H1 (cell line): ENCODE measurements around the gene IFI16. TPM values are rescaled to one million over a fixed set of nuclear protein-coding genes. Genes with fewer than 3 reads are reported as not detected.

Experiments
- CTCF ChIA-PET: fragments of 300-600 bp; sonication (Branson Sonifier 250); formaldehyde crosslinking; loops from one replicate; lab custom pipeline; 2021; ENCODE audit not compliant: partially characterized antibody; lab: Charles Lee
- POLR2A ChIA-PET: fragments of 300-600 bp; sonication (Branson Sonifier 250); formaldehyde crosslinking; loops from one replicate; lab custom pipeline; 2021; ENCODE audit warnings: inconsistent platforms; ENCODE audit not compliant: partially characterized antibody; lab: Charles Lee
- DNase-seq, 2 experiments: peaks; one replicate each; pipeline versions ENCODE4 v3.0.0 to v3.0.0-alpha.2; 2010 to 2022; ENCODE audit warnings: low spot score in 2 of 2, low read depth in 1 of 2, mixed read lengths in 1 of 2
- FAIRE-seq: peaks from 2 replicates; lab custom pipeline; 2011; peaks lifted over from hg19 to GRCh38; lab: Jason Lieb, UNC
- H2AFZ ChIP-seq: 2 replicates; pipeline ENCODE4 v1.8.1; 2012; ENCODE audit warnings: low read length, inconsistent platforms
- H2AK5ac ChIP-seq: 2 replicates; pipeline ENCODE4 v1.6.1; 2013; ENCODE audit warnings: low read depth, low read length
- H2BK120ac ChIP-seq: replicated peaks from 2 replicates; pipeline ENCODE3; 2013; ENCODE audit warnings: low read depth, low read length, inconsistent platforms
- H2BK12ac ChIP-seq: 2 replicates; pipeline ENCODE4 v1.6.1; 2013; ENCODE audit warnings: low read depth, low read length
- H2BK15ac ChIP-seq: 2 replicates; pipeline ENCODE4 v1.6.1; 2013; ENCODE audit warnings: low read length
- H2BK20ac ChIP-seq: 2 replicates; pipeline ENCODE4 v1.6.1; 2013; ENCODE audit warnings: low read length
- H2BK5ac ChIP-seq: 2 replicates; pipeline ENCODE4 v1.6.1; 2013; ENCODE audit warnings: low read depth, low read length
- H3K14ac ChIP-seq: 2 replicates; pipeline ENCODE4 v1.6.1; 2013; ENCODE audit warnings: inconsistent platforms; ENCODE audit not compliant: insufficient read length
- H3K18ac ChIP-seq: 2 replicates; pipeline ENCODE4 v1.6.1; 2013; ENCODE audit warnings: low read length; ENCODE audit errors: extremely low read depth
- H3K23ac ChIP-seq: 2 replicates; pipeline ENCODE4 v1.6.1; 2013; ENCODE audit warnings: inconsistent platforms; ENCODE audit not compliant: insufficient read length
- H3K23me2 ChIP-seq: 2 replicates; pipeline ENCODE4 v1.6.1; 2013; ENCODE audit warnings: low read depth, low read length
- H3K27ac ChIP-seq: 2 replicates; pipeline ENCODE4 v1.6.1; 2011; ENCODE audit warnings: low read depth, low read length, inconsistent platforms
- H3K27me3 ChIP-seq, 4 experiments: replicated peaks in 1 of 4; 1 replicate in 1 of 4; 2 replicates in 3 of 4; pipeline versions ENCODE4 v1.6.1 to v1.8.1; 2011 to 2013; ENCODE audit warnings: low read length in 3 of 4, mild to moderate bottlenecking in 3 of 4, inconsistent platforms in 2 of 4, mixed read lengths in 2 of 4, moderate library complexity in 1 of 4; ENCODE audit not compliant: control insufficient read depth in 3 of 4, insufficient read depth in 3 of 4; ENCODE audit errors: extremely low read depth in 1 of 4
- H3K36me3 ChIP-seq, 4 experiments: 2 replicates each; pipeline versions ENCODE4 v1.6.1 to v1.8.1; 2011 to 2013; ENCODE audit warnings: mild to moderate bottlenecking in 4 of 4, low read length in 3 of 4, moderate library complexity in 2 of 4, control low read depth in 1 of 4, inconsistent platforms in 1 of 4; ENCODE audit not compliant: insufficient read depth in 4 of 4, control insufficient read depth in 2 of 4
- H3K4ac ChIP-seq: replicated peaks from 2 replicates; pipeline ENCODE3; 2013; ENCODE audit warnings: low read length, low read depth, mixed read lengths, inconsistent platforms; ENCODE audit not compliant: insufficient read length
- H3K4me1 ChIP-seq, 4 experiments: replicated peaks in 1 of 4; 1 replicate in 1 of 4; 2 replicates in 3 of 4; pipeline versions ENCODE4 v1.6.1 to v1.8.1; 2011 to 2013; ENCODE audit warnings: low read length in 3 of 4, inconsistent platforms in 2 of 4, mixed read lengths in 1 of 4; ENCODE audit not compliant: insufficient read depth in 4 of 4, control insufficient read depth in 3 of 4
- H3K4me2 ChIP-seq, 2 experiments: 2 replicates each; pipeline versions ENCODE4 v1.6.1 to v1.8.1; 2011 to 2013; ENCODE audit warnings: low read depth in 2 of 2, low read length in 2 of 2, control low read depth in 1 of 2, inconsistent platforms in 1 of 2, mild to moderate bottlenecking in 1 of 2; ENCODE audit not compliant: insufficient read depth in 1 of 2
- H3K4me3 ChIP-seq, 4 experiments: fragments of 200-600, 300-600 bp in 1 of 4; sonication (generic), shearing (Covaris generic), sonication (Bioruptor Twin) in 1 of 4; 2 replicates each; pipeline versions ENCODE4 v1.5.1 to v1.8.1; 2011 to 2016; ENCODE audit warnings: low read length in 4 of 4, low read depth in 3 of 4, control low read depth in 2 of 4, inconsistent platforms in 2 of 4, mild to moderate bottlenecking in 2 of 4, mixed read lengths in 1 of 4, moderate library complexity in 1 of 4; ENCODE audit not compliant: insufficient read depth in 2 of 4; ENCODE audit errors: extremely low read depth in 1 of 4
- H3K56ac ChIP-seq: replicated peaks from 2 replicates; pipeline ENCODE3; 2013; ENCODE audit warnings: low read depth, mild to moderate bottlenecking, mixed read lengths, low read length, inconsistent platforms; ENCODE audit not compliant: insufficient read length
- H3K79me1 ChIP-seq: 2 replicates; pipeline ENCODE4 v1.6.1; 2013; ENCODE audit warnings: low read depth, low read length, control low read depth
- H3K79me2 ChIP-seq, 2 experiments: 2 replicates each; pipeline versions ENCODE4 v1.6.1 to v1.8.1; 2012 to 2013; ENCODE audit warnings: low read length in 2 of 2, mild to moderate bottlenecking in 2 of 2, inconsistent platforms in 1 of 2; ENCODE audit not compliant: insufficient read depth in 2 of 2, control insufficient read depth in 1 of 2
- H3K9ac ChIP-seq, 4 experiments: replicated peaks in 1 of 4; 1 replicate in 1 of 4; 2 replicates in 3 of 4; pipeline versions ENCODE4 v1.6.1 to v1.8.1; 2011 to 2013; ENCODE audit warnings: low read depth in 3 of 4, low read length in 3 of 4, control low read depth in 2 of 4, mild to moderate bottlenecking in 2 of 4, moderate library complexity in 2 of 4, inconsistent platforms in 1 of 4; ENCODE audit errors: extremely low read depth in 1 of 4
- H3K9me3 ChIP-seq, 2 experiments: 2 replicates each; pipeline versions ENCODE4 v1.6.1 to v1.8.1; 2012 to 2013; ENCODE audit warnings: mild to moderate bottlenecking in 2 of 2, moderate library complexity in 2 of 2, control low read depth in 1 of 2, inconsistent platforms in 1 of 2, low read depth in 1 of 2, low read length in 1 of 2, mixed read lengths in 1 of 2; ENCODE audit not compliant: insufficient read depth in 2 of 2
- H4K20me1 ChIP-seq, 2 experiments: replicated peaks in 1 of 2; 2 replicates each; pipeline versions ENCODE3 to v1.8.1; 2011 to 2013; ENCODE audit warnings: inconsistent platforms in 2 of 2, low read length in 2 of 2, mild to moderate bottlenecking in 1 of 2; ENCODE audit not compliant: insufficient read depth in 2 of 2, control insufficient read depth in 1 of 2
- H4K5ac ChIP-seq: 2 replicates; pipeline ENCODE4 v1.6.1; 2013; ENCODE audit warnings: low read length, low read depth, mixed read lengths, inconsistent platforms; ENCODE audit not compliant: insufficient read length
- H4K8ac ChIP-seq: 2 replicates; pipeline ENCODE4 v1.8.0; 2013; ENCODE audit warnings: mild to moderate bottlenecking, moderate library complexity, low read length, inconsistent platforms; ENCODE audit not compliant: insufficient read depth; ENCODE audit errors: extremely low read depth
- H4K91ac ChIP-seq: replicated peaks from 2 replicates; pipeline ENCODE3; 2013; ENCODE audit warnings: low read length, mixed read lengths, inconsistent platforms; ENCODE audit not compliant: insufficient read length
- GABPA ChIP-seq: IDR thresholded peaks from 2 replicates; pipeline ENCODE4 v1.6.1; 2011; ENCODE audit warnings: mild to moderate bottlenecking, low read length, moderate library complexity, borderline replicate concordance; ENCODE audit not compliant: insufficient read depth
- HDAC2 ChIP-seq, 2 experiments: fragments of 300-600 bp in 1 of 2; sonication (generic) in 1 of 2; IDR thresholded peaks; 2 replicates each; pipeline ENCODE4 v1.6.1; 2011 to 2012; ENCODE audit warnings: low read depth in 2 of 2, low read length in 2 of 2, mild to moderate bottlenecking in 2 of 2, moderate library complexity in 2 of 2, borderline replicate concordance in 1 of 2, inconsistent platforms in 1 of 2
- POLR2AphosphoS5 ChIP-seq: IDR thresholded peaks from 2 replicates; pipeline ENCODE4 v1.6.1; 2011; ENCODE audit warnings: low read depth, low read length
- SUZ12 ChIP-seq: fragments of 200-600 bp; sonication (generic); IDR thresholded peaks from 2 replicates; pipeline ENCODE4 v1.6.1; 2012; ENCODE audit warnings: mild to moderate bottlenecking, inconsistent platforms, low read length, moderate library complexity, mixed read lengths
- YY1 ChIP-seq: IDR thresholded peaks from 2 replicates; pipeline ENCODE4 v1.6.1; 2011; ENCODE audit warnings: low read depth, mild to moderate bottlenecking, low read length
- WGBS, 2 experiments: shearing (Covaris generic) in 1 of 2; methylation state at CpG; one replicate each; pipeline versions ENCODE4 v1.1.6 to v1.1.7; 2013 to 2015; ENCODE audit warnings: low lambda C conversion rate in 2 of 2, mixed read lengths in 2 of 2, inconsistent platforms in 1 of 2, low coverage in 1 of 2, missing lambda C conversion rate in 1 of 2; ENCODE audit not compliant: insufficient replicate concordance in 2 of 2, insufficient coverage in 1 of 2, insufficient read length in 1 of 2; ENCODE audit errors: extremely low coverage in 1 of 2, missing lambda C conversion rate in 1 of 2; 5-methylcytosine and 5-hydroxymethylcytosine counted together
- polyA plus RNA-seq, 7 experiments: library from polyadenylated mRNA; depleted of rRNA in 3 of 7; stranded (reverse) in 5 of 7; unstranded in 2 of 7; fragments of >200 nt in 5 of 7; fragments of 200-250 nt in 2 of 7; gene quantifications; 1 replicate in 5 of 7; 2 replicates in 1 of 7; 4 replicates in 1 of 7; pipeline versions ENCODE4 v1.2.1 to v1.2.3, GENCODE V29; 2011 to 2013; ENCODE audit warnings: missing spikeins in 2 of 7, mixed read lengths in 2 of 7
- total RNA-seq: library from RNA; stranded (reverse); fragmentation: NEBNext Ultra II Directional; extraction: Animal tissue kit (Norgen Biotek cat#: 25700); gene quantifications from 2 replicates; pipeline ENCODE4 v1.2.1, GENCODE V29; 2021
- TF ChIP-seq, protein P1 (sequence below): IDR thresholded peaks from 2 replicates; pipeline ENCODE4 v1.6.1; 2012; ENCODE audit warnings: inconsistent platforms

The IFI16 gene
- total and polyA plus RNA-seq, 2 of the 8 experiments (the other 6 are each of a cell fraction or from before 2014, with no cell fraction given) = 0.63 to 0.74 TPM

DNA sequence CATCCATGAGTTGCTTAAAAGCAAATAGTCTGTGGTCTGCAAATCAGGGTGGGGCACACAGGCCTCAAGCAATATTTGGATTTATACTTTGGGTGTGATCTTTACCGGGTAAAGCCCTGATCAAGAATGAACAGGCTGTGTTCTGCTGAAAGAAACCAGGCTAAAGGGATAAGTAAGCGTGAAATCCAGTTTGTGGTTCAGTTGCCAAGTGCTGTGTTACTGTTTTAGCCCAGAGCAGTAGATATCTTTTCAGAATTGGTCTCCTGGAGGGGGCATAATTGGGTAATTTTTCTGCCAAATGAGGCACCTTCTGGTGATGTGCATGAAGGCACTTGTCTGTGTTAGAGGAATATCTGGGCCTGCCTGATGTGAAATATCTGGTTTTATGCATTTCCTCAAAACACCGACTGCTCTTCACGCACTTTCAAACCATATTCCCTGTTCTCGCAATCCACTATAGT is 45.5 kb downstream of the IFI16 start:
- Histone ChIP-seq H2AFZ (no peak overlapping the region), H3K9me3 (no peaks in the 10 kb centered on the region), H3K27ac (no peak overlapping the region), H4K8ac (no peak overlapping the region), H2AK5ac (no peak overlapping the region), H3K4me3 (no peak overlapping the region), H2BK12ac (no peak overlapping the region), H3K27me3 (no peaks in the 10 kb centered on the region), H4K5ac (no peak overlapping the region), H3K56ac (no peak overlapping the region), H4K91ac (no peak overlapping the region), H3K4ac (no peak overlapping the region), H3K79me2 (no peaks in the 10 kb centered on the region), H3K23ac (no peak overlapping the region), H3K23me2 (no peaks in the 10 kb centered on the region), H3K14ac (no peak overlapping the region), H3K9ac (no peak overlapping the region), H2BK5ac (no peak overlapping the region), H3K36me3 (no peaks in the 10 kb centered on the region), H3K79me1 (no peaks in the 10 kb centered on the region), H3K4me1 (no peaks in the 10 kb centered on the region), H3K18ac (no peak overlapping the region), H2BK20ac (no peak overlapping the region), H3K4me2 (no peak overlapping the region), H2BK15ac (no peak overlapping the region), H4K20me1 (no peaks in the 10 kb centered on the region), H2BK120ac (no peak overlapping the region)
- TF ChIP-seq, protein P1, sequence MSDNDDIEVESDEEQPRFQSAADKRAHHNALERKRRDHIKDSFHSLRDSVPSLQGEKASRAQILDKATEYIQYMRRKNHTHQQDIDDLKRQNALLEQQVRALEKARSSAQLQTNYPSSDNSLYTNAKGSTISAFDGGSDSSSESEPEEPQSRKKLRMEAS = no peak
- TF ChIP-seq SUZ12 = no peak
- no peak for TF ChIP-seq HDAC2 (IDR thresholded peaks at IDR 0.05; ENCODE audit: borderline replicate concordance in 1 of 2, low read depth in 2 of 2, low read length in 2 of 2)
- no peak for TF ChIP-seq POLR2AphosphoS5
- TF ChIP-seq GABPA = no peak
- no peak for TF ChIP-seq YY1
- FAIRE-seq (no peak), DNase-seq (no peak)
- WGBS, 2 experiments = 86% methylated on average over 5 of the region's 5 CpGs; no CpG with 5 or more reads in 1 of the 2 experiments
- ChIA-PET POLR2A (no interaction called here), CTCF (interaction anchor here (0.7 to 2.6 kb wide), 8 partner anchors 13 to 851 kb away, joined by 3 to 18 read pairs (median 3); no protein-coding TSS in a partner anchor)
